Osteocyte (in vitro differentiated cells): Measurements from ENCODE around the gene ARID3C. TPM values are rescaled to one million over a fixed set of nuclear protein-coding genes. Genes with fewer than 3 reads are reported as not detected.

ENCODE experiments used
- DNase-seq: peaks from one replicate; pipeline ENCODE4 v3.0.0; 2021; ENCODE audit warnings: mixed read lengths; ENCODE audit not compliant: unreplicated experiment; ENCODE audit errors: extremely low spot score
- H3K27ac Mint-ChIP-seq: one replicate; pipeline ENCODE4 v1.8.0; 2021; ENCODE audit warnings: mild to moderate bottlenecking, mixed read lengths; ENCODE audit not compliant: unreplicated experiment
- H3K27me3 Mint-ChIP-seq: one replicate; pipeline ENCODE4 v1.8.0; 2021; ENCODE audit warnings: mixed read lengths; ENCODE audit not compliant: unreplicated experiment
- H3K36me3 Mint-ChIP-seq: one replicate; pipeline ENCODE4 v1.8.0; 2021; ENCODE audit warnings: mixed read lengths; ENCODE audit not compliant: unreplicated experiment
- H3K4me1 Mint-ChIP-seq: one replicate; pipeline ENCODE4 v1.8.0; 2021; ENCODE audit warnings: mixed read lengths; ENCODE audit not compliant: unreplicated experiment
- H3K4me3 Mint-ChIP-seq: one replicate; pipeline ENCODE4 v1.8.0; 2021; ENCODE audit warnings: mild to moderate bottlenecking, moderate library complexity, mixed read lengths; ENCODE audit not compliant: unreplicated experiment
- H3K9me3 Mint-ChIP-seq: one replicate; pipeline ENCODE4 v1.8.0; 2021; ENCODE audit warnings: mixed read lengths; ENCODE audit not compliant: unreplicated experiment
- total RNA-seq: library from RNA; stranded (reverse); gene quantifications from 2 replicates; pipeline ENCODE4 v1.2.1, GENCODE V29; 2021
- TF ChIP-seq, protein P1 (sequence below): fragments of 200-600 bp; sonication (generic); IDR thresholded peaks from 2 replicates; pipeline ENCODE4 v1.5.0; 2021; ENCODE audit warnings: antibody characterized with exemption, mild to moderate bottlenecking, moderate library complexity

ARID3C gene
- total RNA-seq, 1 donor from 2014 or later, result not detected

DNA sequence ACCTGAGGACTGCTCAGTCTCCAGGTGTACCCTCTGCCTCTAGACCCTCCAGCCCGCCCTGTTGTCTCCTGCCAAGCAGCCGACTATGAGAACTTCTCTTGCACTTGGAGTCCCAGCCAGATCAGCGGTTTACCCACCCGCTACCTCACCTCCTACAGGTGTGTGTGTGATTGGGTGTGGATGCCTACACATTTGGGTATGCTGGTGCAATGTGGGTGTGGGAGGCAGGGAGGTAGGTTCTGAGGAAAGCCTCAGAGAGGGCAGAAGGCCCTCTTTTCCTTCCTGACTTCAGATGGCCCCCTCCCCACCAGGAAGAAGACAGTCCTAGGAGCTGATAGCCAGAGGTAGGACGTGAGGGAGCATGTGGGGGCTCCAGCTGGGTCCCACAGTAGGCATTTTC lies 28.1 kb upstream of the ARID3C start:
- Mint-ChIP-seq H3K27me3 (no peaks in the 10 kb centered on the region), H3K9me3 (no peaks in the 10 kb centered on the region), H3K4me3 (no peak overlapping the region), H3K27ac (no peak overlapping the region), H3K36me3 (no peaks in the 10 kb centered on the region), H3K4me1 (peaks cover 32% of the 10 kb centered on the region)
- TF ChIP-seq, protein P1, sequence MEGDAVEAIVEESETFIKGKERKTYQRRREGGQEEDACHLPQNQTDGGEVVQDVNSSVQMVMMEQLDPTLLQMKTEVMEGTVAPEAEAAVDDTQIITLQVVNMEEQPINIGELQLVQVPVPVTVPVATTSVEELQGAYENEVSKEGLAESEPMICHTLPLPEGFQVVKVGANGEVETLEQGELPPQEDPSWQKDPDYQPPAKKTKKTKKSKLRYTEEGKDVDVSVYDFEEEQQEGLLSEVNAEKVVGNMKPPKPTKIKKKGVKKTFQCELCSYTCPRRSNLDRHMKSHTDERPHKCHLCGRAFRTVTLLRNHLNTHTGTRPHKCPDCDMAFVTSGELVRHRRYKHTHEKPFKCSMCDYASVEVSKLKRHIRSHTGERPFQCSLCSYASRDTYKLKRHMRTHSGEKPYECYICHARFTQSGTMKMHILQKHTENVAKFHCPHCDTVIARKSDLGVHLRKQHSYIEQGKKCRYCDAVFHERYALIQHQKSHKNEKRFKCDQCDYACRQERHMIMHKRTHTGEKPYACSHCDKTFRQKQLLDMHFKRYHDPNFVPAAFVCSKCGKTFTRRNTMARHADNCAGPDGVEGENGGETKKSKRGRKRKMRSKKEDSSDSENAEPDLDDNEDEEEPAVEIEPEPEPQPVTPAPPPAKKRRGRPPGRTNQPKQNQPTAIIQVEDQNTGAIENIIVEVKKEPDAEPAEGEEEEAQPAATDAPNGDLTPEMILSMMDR, result no peak
- no peak for DNase-seq

DNA sequence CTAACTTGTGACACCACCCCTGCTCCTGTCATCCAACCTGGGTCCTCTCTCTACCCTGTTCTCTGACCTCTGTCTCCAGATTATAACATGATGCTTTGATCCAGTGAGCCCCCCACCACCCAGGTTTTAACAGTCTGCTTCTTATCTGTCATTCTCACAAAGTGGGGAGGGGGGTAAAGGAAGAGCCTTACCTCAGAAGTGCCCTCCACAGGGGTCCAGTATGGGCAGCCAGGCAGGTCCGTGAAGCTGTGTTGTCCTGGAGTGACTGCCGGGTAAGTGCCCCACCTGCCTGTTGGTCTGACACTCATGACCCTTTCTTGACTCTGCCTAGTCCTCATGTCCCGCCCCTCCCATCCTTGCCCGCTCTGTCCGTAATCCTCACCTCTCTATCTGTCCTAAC lies 26.5 kb upstream of the ARID3C start:
- TF ChIP-seq, protein P1, result no peak
- H3K27ac Mint-ChIP-seq, result peak overlapping the region; percentile 50
- no peaks in the 10 kb centered on the region for H3K36me3 Mint-ChIP-seq
- H3K9me3 Mint-ChIP-seq, result no peaks in the 10 kb centered on the region
- no peaks in the 10 kb centered on the region for H3K27me3 Mint-ChIP-seq
- no peak for DNase-seq
- peaks cover 46% of the 10 kb centered on the region for H3K4me1 Mint-ChIP-seq
- H3K4me3 Mint-ChIP-seq, result no peak overlapping the region

DNA sequence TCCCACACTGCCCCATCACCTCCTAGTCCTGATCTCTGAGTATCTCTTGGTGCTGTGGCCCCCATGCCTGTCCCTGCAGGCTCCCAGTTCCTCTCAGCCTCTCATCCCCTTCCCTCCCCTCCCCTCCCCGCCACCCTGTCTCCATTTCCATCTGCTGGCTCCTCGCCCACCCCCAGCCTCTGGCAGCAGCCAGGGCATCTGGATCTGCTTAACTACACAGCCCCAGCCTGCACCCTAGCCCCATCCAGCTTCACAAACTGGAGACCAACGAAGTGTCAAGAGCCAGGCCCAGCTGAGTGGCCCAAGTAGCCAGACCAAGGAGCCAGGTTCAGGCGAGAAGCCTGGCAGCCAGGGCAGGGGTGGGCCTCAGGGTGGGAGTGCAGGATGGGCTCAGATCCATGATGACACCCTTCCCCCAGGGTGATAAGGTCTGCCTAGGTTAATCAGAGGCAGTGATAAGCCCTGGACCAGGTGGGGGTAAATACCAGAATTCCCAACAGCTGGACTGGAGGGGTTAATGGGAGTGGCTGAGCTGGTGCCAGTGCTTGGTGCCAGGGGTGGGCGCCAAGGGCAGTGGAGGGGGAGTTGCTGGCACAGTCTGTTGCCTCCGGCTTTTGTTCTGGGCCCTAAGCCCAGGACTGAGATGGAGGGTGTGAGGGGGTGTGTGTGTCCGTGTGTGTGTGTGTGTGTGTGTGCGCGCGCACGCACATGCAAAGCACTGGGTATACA lies 25.6 kb upstream of the ARID3C start:
- peak overlapping the region; percentile 62 for H3K27ac Mint-ChIP-seq
- H3K4me1 Mint-ChIP-seq, result peaks cover 46% of the 10 kb centered on the region
- TF ChIP-seq, protein P1, result no peak
- DNase-seq, result peak; percentile 88
- peak overlapping the region; percentile 41 for H3K4me3 Mint-ChIP-seq
- no peaks in the 10 kb centered on the region for H3K27me3 Mint-ChIP-seq
- no peaks in the 10 kb centered on the region for H3K9me3 Mint-ChIP-seq
- peaks cover 3% of the 10 kb centered on the region for H3K36me3 Mint-ChIP-seq

DNA sequence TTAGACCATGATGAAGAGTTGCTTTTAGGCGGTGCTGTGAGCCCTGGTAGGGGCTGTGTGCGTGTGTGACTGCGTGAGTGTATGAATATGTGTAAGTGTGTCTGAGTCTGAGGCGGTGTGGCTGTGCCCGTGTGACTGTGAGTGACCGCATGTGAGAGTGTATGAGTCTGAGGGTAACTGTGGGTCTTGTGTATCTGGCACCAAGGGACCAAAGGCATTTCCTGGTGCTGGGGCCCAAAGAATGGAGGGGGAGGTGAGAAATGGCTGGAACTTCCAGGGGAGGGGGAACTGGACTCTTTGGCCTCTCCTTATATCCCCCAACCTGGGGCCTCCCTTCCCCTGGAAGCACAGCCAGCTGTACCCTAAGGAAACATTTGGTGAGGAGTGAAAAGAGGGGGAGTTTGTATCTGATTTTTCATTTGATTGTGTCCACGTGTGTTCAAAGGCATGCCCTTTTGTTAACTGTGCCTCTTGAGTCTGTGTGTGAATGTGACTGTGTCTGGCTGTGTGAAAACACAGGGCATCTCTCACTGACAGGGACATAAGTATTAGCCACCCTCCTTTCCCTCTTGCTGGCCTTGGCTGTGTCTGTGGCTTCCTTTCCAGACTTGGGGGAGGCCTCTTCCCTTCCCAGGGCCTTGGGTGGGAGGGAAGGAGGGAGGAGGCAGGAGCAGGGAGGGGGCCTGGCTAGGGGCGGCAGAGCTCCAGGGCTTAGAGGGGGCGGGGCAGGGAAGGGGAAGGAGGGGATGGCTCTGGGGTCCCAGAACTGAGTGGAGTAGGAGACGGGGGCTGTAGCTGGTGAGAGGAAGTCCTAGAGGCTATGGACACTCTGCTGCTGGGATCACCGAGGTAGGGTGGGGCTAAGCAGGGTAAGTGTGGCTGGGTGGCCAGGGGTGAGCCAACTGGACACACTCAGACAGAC lies 24.5 kb upstream of the ARID3C start:
- TF ChIP-seq, protein P1, result no peak
- Mint-ChIP-seq H3K36me3 (peaks cover 10% of the 10 kb centered on the region), H3K4me1 (peaks cover 48% of the 10 kb centered on the region), H3K27ac (peak overlapping the region; percentile 78), H3K4me3 (peak overlapping the region; percentile 77), H3K27me3 (no peaks in the 10 kb centered on the region), H3K9me3 (no peaks in the 10 kb centered on the region)
- no peak for DNase-seq

DNA sequence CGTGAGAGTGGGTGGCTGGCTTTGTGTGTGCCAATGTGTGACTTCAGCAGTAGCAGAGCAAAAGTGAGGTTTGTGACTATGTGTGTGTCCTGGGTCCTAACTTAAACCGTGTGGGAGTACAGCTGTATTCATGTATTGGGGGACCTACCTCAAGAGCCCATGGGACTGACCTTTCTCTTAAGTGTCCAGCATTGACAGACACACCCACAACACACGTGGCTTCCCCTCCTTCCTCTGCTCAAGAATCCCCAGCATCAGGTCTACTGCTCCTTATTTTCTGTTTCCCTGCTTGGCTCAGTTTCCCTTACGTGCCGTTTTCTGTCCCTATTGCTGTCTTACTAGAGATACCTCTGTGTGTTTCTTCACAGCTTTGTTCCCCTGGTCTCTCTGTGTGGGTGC lies 23.7 kb upstream of the ARID3C start:
- H3K4me1 Mint-ChIP-seq, result peaks cover 53% of the 10 kb centered on the region
- TF ChIP-seq, protein P1, result no peak

More for the DNA sequence above, 23.7 kb upstream of the ARID3C start:
- H3K27ac Mint-ChIP-seq, result peak overlapping the region; percentile 78
- H3K27me3 Mint-ChIP-seq, result no peaks in the 10 kb centered on the region
- H3K4me3 Mint-ChIP-seq, result peak overlapping the region; percentile 77
- DNase-seq, result no peak
- peaks cover 12% of the 10 kb centered on the region for H3K36me3 Mint-ChIP-seq
- no peaks in the 10 kb centered on the region for H3K9me3 Mint-ChIP-seq
